PC-3 (cell line): ENCODE data around the gene CARD6.

Experiments
- CTCF ChIP-seq: fragments of 300-600 bp; sonication (generic); conservative IDR thresholded peaks from 2 replicates; pipeline ENCODE4 v1.5.1; 2017; ENCODE audit warnings: antibody characterized with exemption, low read depth, mild to moderate bottlenecking, low read length
- EZH2 ChIP-seq: fragments of 300-600 bp; sonication (generic); IDR thresholded peaks from one replicate; pipeline ENCODE4 v1.6.1; 2017; ENCODE audit warnings: antibody characterized with exemption, mild to moderate bottlenecking, low read length; ENCODE audit not compliant: unreplicated experiment
- EZH2phosphoT487 ChIP-seq: fragments of 300-600 bp; sonication (generic); IDR thresholded peaks from 2 replicates; pipeline ENCODE4 v1.6.1; 2018; ENCODE audit warnings: mild to moderate bottlenecking, antibody characterized with exemption, low read length, borderline replicate concordance

- TF ChIP-seq CTCF (no peak), EZH2phosphoT487 (no peak), EZH2 (no peak)
These were observed 13.0 kb upstream of the CARD6 start for GRCh38 chr5:40828021-40828631.
